SK-N-SH (cell line): ENCODE measurements around the gene RAI1. TPM values are rescaled to one million over a fixed set of nuclear protein-coding genes. Genes with fewer than 3 reads are reported as not detected.
A peak's percentile ranks its signal among the peaks of the same experiment; 100 is the strongest.

Source experiments
- CTCF ChIA-PET: fragments of 300-600, 350-600 bp; formaldehyde crosslinking; extraction: SDS; loops from one replicate; lab custom pipeline; 2021; lab: Yijun Ruan, JAX
- POLR2A ChIA-PET: fragments of 350-600 bp; sonication (Branson Sonifier 250); formaldehyde crosslinking; extraction: SDS; loops from one replicate; lab custom pipeline; 2020; ENCODE audit warnings: antibody characterized with exemption, inconsistent platforms; lab: Yijun Ruan, JAX
- DNase-seq: peaks from one replicate; pipeline ENCODE4 v3.0.0; 2012
- H2AFZ ChIP-seq: fragments of 200-600 bp; sonication (generic); 2 replicates; pipeline ENCODE4 v1.8.1; 2016; ENCODE audit warnings: antibody characterized with exemption, mild to moderate bottlenecking, low read depth
- H3F3A ChIP-seq: fragments of 200-600 bp; sonication (generic); replicated peaks from 2 replicates; pipeline ENCODE3; 2016; ENCODE audit warnings: antibody characterized with exemption, mild to moderate bottlenecking; ENCODE audit not compliant: insufficient read depth
- H3K27ac ChIP-seq, 2 experiments: fragments of 200-500 bp in 1 of 2; fragments of 200-600 bp in 1 of 2; sonication (Bioruptor generic) in 1 of 2; sonication (generic), shearing (Covaris generic) in 1 of 2; 2 replicates each; pipeline versions ENCODE4 v1.5.1 to v1.6.1; 2014 to 2016; ENCODE audit warnings: low read depth in 2 of 2, inconsistent platforms in 1 of 2, low read length in 1 of 2, mild to moderate bottlenecking in 1 of 2, mixed read lengths in 1 of 2
- H3K27me3 ChIP-seq: fragments of 200-600 bp; sonication (generic), shearing (Covaris generic); 2 replicates; pipeline ENCODE4 v1.6.1; 2016; ENCODE audit warnings: mixed run types; ENCODE audit not compliant: insufficient read depth
- H3K36me3 ChIP-seq, 2 experiments: fragments of 200-500 bp in 1 of 2; fragments of 200-600 bp in 1 of 2; sonication (Bioruptor generic) in 1 of 2; sonication (generic) in 1 of 2; replicated peaks in 1 of 2; 2 replicates each; pipeline versions ENCODE3 to v1.5.1; 2014 to 2016; ENCODE audit warnings: low read length in 1 of 2, mild to moderate bottlenecking in 1 of 2; ENCODE audit not compliant: insufficient read depth in 2 of 2, control insufficient read depth in 1 of 2
- H3K4me1 ChIP-seq, 2 experiments: fragments of 200-500 bp in 1 of 2; fragments of 200-600 bp in 1 of 2; sonication (Bioruptor generic) in 1 of 2; sonication (generic), shearing (Covaris generic) in 1 of 2; 2 replicates each; pipeline versions ENCODE4 v1.5.1 to v1.6.1; 2014 to 2016; ENCODE audit warnings: low read depth in 1 of 2, low read length in 1 of 2, mixed run types in 1 of 2; ENCODE audit not compliant: insufficient read depth in 2 of 2, control insufficient read depth in 1 of 2
- H3K4me2 ChIP-seq: fragments of 200-600 bp; sonication (generic), shearing (Covaris generic); 2 replicates; pipeline ENCODE4 v1.6.1; 2017; ENCODE audit warnings: mixed run types
- H3K4me3 ChIP-seq, 2 experiments: fragments of 200-500 bp in 1 of 2; fragments of 200-600 bp in 1 of 2; sonication (Bioruptor generic) in 1 of 2; sonication (generic), shearing (Covaris generic) in 1 of 2; 2 replicates each; pipeline versions ENCODE4 v1.5.1 to v1.8.1; 2014 to 2016; ENCODE audit warnings: low read depth in 2 of 2, inconsistent platforms in 1 of 2, low read length in 1 of 2, mild to moderate bottlenecking in 1 of 2, mixed read lengths in 1 of 2, moderate library complexity in 1 of 2
- H3K79me2 ChIP-seq: fragments of 200-600 bp; sonication (generic); 2 replicates; pipeline ENCODE4 v1.8.1; 2017; ENCODE audit warnings: mild to moderate bottlenecking; ENCODE audit not compliant: insufficient read depth
- H3K9ac ChIP-seq: fragments of 200-600 bp; sonication (generic); 2 replicates; pipeline ENCODE4 v1.6.1; 2017; ENCODE audit warnings: mixed run types
- H3K9me2 ChIP-seq: fragments of 200-600 bp; sonication (generic); 2 replicates; pipeline ENCODE4 v1.6.1; 2017; ENCODE audit warnings: mixed run types
- H3K9me3 ChIP-seq: fragments of 200-600 bp; sonication (generic); 2 replicates; pipeline ENCODE4 v1.6.1; 2017; ENCODE audit warnings: mixed run types, mild to moderate bottlenecking, moderate library complexity
- H4K20me1 ChIP-seq: fragments of 200-600 bp; sonication (generic); 2 replicates; pipeline ENCODE4 v1.6.1; 2017; ENCODE audit warnings: mild to moderate bottlenecking, mixed run types; ENCODE audit not compliant: insufficient read depth
- CHD2 ChIP-seq: fragments of 150-350 bp; IDR thresholded peaks from 2 replicates; pipeline ENCODE4 v1.6.1; 2018; ENCODE audit warnings: low read length; ENCODE audit not compliant: partially characterized antibody
- EP300 ChIP-seq, 2 experiments: IDR thresholded peaks; 2 replicates each; pipeline versions ENCODE4 v1.4.0 to v1.6.1; 2012; ENCODE audit warnings: borderline replicate concordance in 1 of 2, low read depth in 1 of 2, low read length in 1 of 2
- FOSL2 ChIP-seq: IDR thresholded peaks from 2 replicates; pipeline ENCODE4 v1.4.0; 2012; ENCODE audit warnings: low read depth, mild to moderate bottlenecking, moderate library complexity, borderline replicate concordance
- GABPA ChIP-seq: IDR thresholded peaks from 2 replicates; pipeline ENCODE4 v1.4.0; 2012; ENCODE audit warnings: low read depth, mild to moderate bottlenecking
- IRF3 ChIP-seq: fragments of 150-350 bp; IDR thresholded peaks from 2 replicates; pipeline ENCODE4 v1.6.1; 2016; ENCODE audit warnings: mild to moderate bottlenecking, low read depth, low read length
- NRF1 ChIP-seq: IDR thresholded peaks from 2 replicates; pipeline ENCODE4 v1.6.1; 2012; ENCODE audit warnings: low read depth, mild to moderate bottlenecking, low read length
- PBX3 ChIP-seq: IDR thresholded peaks from 2 replicates; pipeline ENCODE4; 2012
- RAD21 ChIP-seq: IDR thresholded peaks from 2 replicates; pipeline ENCODE4 v1.6.1; 2012; ENCODE audit warnings: mild to moderate bottlenecking, low read length
- RXRA ChIP-seq: IDR thresholded peaks from 2 replicates; pipeline ENCODE4 v1.4.0; 2012; ENCODE audit warnings: low read depth, mild to moderate bottlenecking, borderline replicate concordance
- SMC3 ChIP-seq: IDR thresholded peaks from 2 replicates; pipeline ENCODE4 v1.6.1; 2012; ENCODE audit warnings: low read depth, low read length, improper control_type of control experiment
- TCF12 ChIP-seq: IDR thresholded peaks from 2 replicates; pipeline ENCODE4 v1.4.0; 2012
- TEAD4 ChIP-seq: IDR thresholded peaks from 2 replicates; pipeline ENCODE4 v1.4.0; 2012; ENCODE audit warnings: mild to moderate bottlenecking, borderline replicate concordance; ENCODE audit not compliant: insufficient read depth
- YY1 ChIP-seq: IDR thresholded peaks from 2 replicates; pipeline ENCODE4 v1.4.0; 2012; ENCODE audit warnings: low read depth, mild to moderate bottlenecking
- WGBS: methylation state at CpG from one replicate; pipeline ENCODE4 v1.1.6; 2017; ENCODE audit warnings: low lambda C conversion rate; 5-methylcytosine and 5-hydroxymethylcytosine counted together
- polyA plus RNA-seq, 3 experiments: library from polyadenylated mRNA; depleted of rRNA; stranded (reverse); fragments of >200 nt; gene quantifications; 2 replicates each; pipeline ENCODE4 v1.2.3, GENCODE V29; 2012
- TF ChIP-seq, protein P1 (sequence below): IDR thresholded peaks from 2 replicates; pipeline ENCODE4 v1.4.0; 2012; ENCODE audit warnings: low read depth, borderline replicate concordance

RAI1 gene
- polyA plus RNA-seq, 1 of the 3 experiments (the other 2 are of a cell fraction), result 4.7 TPM

GRCh38 chr17:17722081-17722905 is 41.0 kb downstream of the RAI1 start (continued):
- TF ChIP-seq, protein P1, sequence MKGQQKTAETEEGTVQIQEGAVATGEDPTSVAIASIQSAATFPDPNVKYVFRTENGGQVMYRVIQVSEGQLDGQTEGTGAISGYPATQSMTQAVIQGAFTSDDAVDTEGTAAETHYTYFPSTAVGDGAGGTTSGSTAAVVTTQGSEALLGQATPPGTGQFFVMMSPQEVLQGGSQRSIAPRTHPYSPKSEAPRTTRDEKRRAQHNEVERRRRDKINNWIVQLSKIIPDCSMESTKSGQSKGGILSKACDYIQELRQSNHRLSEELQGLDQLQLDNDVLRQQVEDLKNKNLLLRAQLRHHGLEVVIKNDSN, result no peak

- Histone ChIP-seq H3K36me3 (no peaks in the 10 kb centered on the region), H3K9me2 (no peaks in the 10 kb centered on the region), H3K9ac (no peak overlapping the region), H4K20me1 (peaks cover 92% of the 10 kb centered on the region), H3K4me3 (peak overlapping the region in 1 of 2 experiments; percentile 53; a peak in 2 of 4 replicates), H2AFZ (no peak overlapping the region), H3K27ac (peak overlapping the region in 1 of 2 experiments; percentile 25; a peak in 2 of 4 replicates), H3K9me3 (no peaks in the 10 kb centered on the region), H3F3A (no peaks in the 10 kb centered on the region), H3K4me1 (peaks cover 6 to 55% of the 10 kb centered on the region in 2 experiments; a peak in 2 of 4 replicates), H3K79me2 (peaks cover 53% of the 10 kb centered on the region), H3K27me3 (no peaks in the 10 kb centered on the region), H3K4me2 (peak overlapping the region; percentile 89)
- ChIA-PET CTCF (interaction anchor here (1.0 to 1.8 kb wide), 4 partner anchors 10 to 68 kb away, joined by 4 to 5 read pairs (median 4); no protein-coding TSS in a partner anchor), POLR2A (interaction anchor here (1.0 kb wide), 1 partner anchor 31 kb away, joined by 3 read pairs; no protein-coding TSS in a partner anchor)
- 83% methylated on average over 23 of the region's 23 CpGs for WGBS
- TF ChIP-seq EP300 (IDR thresholded peaks at IDR 0.05; ENCODE audit: borderline replicate concordance in 1 of 2, low read depth in 1 of 2, low read length in 1 of 2), result no peak
- TF ChIP-seq PBX3, result no peak
- TF ChIP-seq CHD2, result no peak
- TF ChIP-seq TEAD4, result no peak
- TF ChIP-seq FOSL2, result no peak
- TF ChIP-seq YY1, result no peak
- no peak for TF ChIP-seq NRF1
- no peak for TF ChIP-seq TCF12
- TF ChIP-seq RAD21, result no peak
- TF ChIP-seq IRF3, result no peak
- TF ChIP-seq RXRA, result no peak
- no peak for TF ChIP-seq GABPA
- no peak for TF ChIP-seq SMC3
- peak; percentile 48 for DNase-seq
Observed at GRCh38 chr17:17722906-17723353, 41.7 kb downstream of the RAI1 start.
